Measurements from ENCODE around the gene TMEM131L.

The TMEM131L gene

GRCh38 chr4:153639833-153640802 is 174.0 kb downstream of the TMEM131L start:
- no peaks in the 10 kb centered on the region for H3K4me1 ChIP-seq (ENCODE audit: control insufficient read depth in 1 of 2, insufficient read depth in 2 of 2, low read length in 2 of 2)
- H3K9me3 ChIP-seq (ENCODE audit: control insufficient read depth in 1 of 2, low read length in 2 of 2), result no peaks in the 10 kb centered on the region
- no peaks in the 10 kb centered on the region for H3K27me3 ChIP-seq (ENCODE audit: low read depth, low read length)
- peaks cover 13 to 15% of the 10 kb centered on the region in 2 donors for H3K36me3 ChIP-seq (ENCODE audit: control insufficient read depth in 1 of 2, insufficient read depth in 2 of 2, low read length in 2 of 2)
- H3K27ac ChIP-seq (ENCODE audit: low read length), result no peak overlapping the region
- H3K4me3 ChIP-seq (ENCODE audit: low read depth in 1 of 2, low read length in 2 of 2), result no peak overlapping the region

- Histone ChIP-seq H3K4me1 (ENCODE audit: control insufficient read depth in 1 of 2, insufficient read depth in 2 of 2, low read length in 2 of 2) (no peaks in the 10 kb centered on the region), H3K9me3 (ENCODE audit: control insufficient read depth in 1 of 2, low read length in 2 of 2) (no peaks in the 10 kb centered on the region), H3K27me3 (ENCODE audit: low read depth, low read length) (no peaks in the 10 kb centered on the region), H3K27ac (ENCODE audit: low read length) (no peak overlapping the region), H3K36me3 (ENCODE audit: control insufficient read depth in 1 of 2, insufficient read depth in 2 of 2, low read length in 2 of 2) (peaks cover 4 to 7% of the 10 kb centered on the region in 2 donors), H3K4me3 (ENCODE audit: low read depth in 1 of 2, low read length in 2 of 2) (no peak overlapping the region)
Observed at GRCh38 chr4:153641532-153641931, 175.4 kb downstream of the TMEM131L start.

- Histone ChIP-seq H3K9me3 (ENCODE audit: control insufficient read depth in 1 of 2, low read length in 2 of 2) (no peaks in the 10 kb centered on the region), H3K27me3 (ENCODE audit: low read depth, low read length) (no peaks in the 10 kb centered on the region), H3K36me3 (ENCODE audit: control insufficient read depth in 1 of 2, insufficient read depth in 2 of 2, low read length in 2 of 2) (no peaks in the 10 kb centered on the region), H3K27ac (ENCODE audit: low read length) (no peak overlapping the region), H3K4me1 (ENCODE audit: control insufficient read depth in 1 of 2, insufficient read depth in 2 of 2, low read length in 2 of 2) (no peaks in the 10 kb centered on the region), H3K4me3 (ENCODE audit: low read depth in 1 of 2, low read length in 2 of 2) (no peak overlapping the region)
Observed at GRCh38 chr4:153643406-153644383, 177.5 kb downstream of the TMEM131L start.

- Histone ChIP-seq H3K4me3 (ENCODE audit: low read depth in 1 of 2, low read length in 2 of 2) (no peak overlapping the region), H3K36me3 (ENCODE audit: control insufficient read depth in 1 of 2, insufficient read depth in 2 of 2, low read length in 2 of 2) (no peaks in the 10 kb centered on the region), H3K9me3 (ENCODE audit: control insufficient read depth in 1 of 2, low read length in 2 of 2) (no peaks in the 10 kb centered on the region), H3K27ac (ENCODE audit: low read length) (no peak overlapping the region), H3K4me1 (ENCODE audit: control insufficient read depth in 1 of 2, insufficient read depth in 2 of 2, low read length in 2 of 2) (no peaks in the 10 kb centered on the region), H3K27me3 (ENCODE audit: low read depth, low read length) (no peaks in the 10 kb centered on the region)
Observed at GRCh38 chr4:153645183-153645582, 179.0 kb downstream of the TMEM131L start.

GRCh38 chr4:153646261-153646660 is 180.1 kb downstream of the TMEM131L start:
- no peaks in the 10 kb centered on the region for H3K9me3 ChIP-seq (ENCODE audit: control insufficient read depth in 1 of 2, low read length in 2 of 2)
- no peak overlapping the region for H3K27ac ChIP-seq (ENCODE audit: low read length)
- H3K4me3 ChIP-seq (ENCODE audit: low read depth in 1 of 2, low read length in 2 of 2), result no peak overlapping the region
- H3K36me3 ChIP-seq (ENCODE audit: control insufficient read depth in 1 of 2, insufficient read depth in 2 of 2, low read length in 2 of 2), result no peaks in the 10 kb centered on the region
- H3K27me3 ChIP-seq (ENCODE audit: low read depth, low read length), result no peaks in the 10 kb centered on the region
- H3K4me1 ChIP-seq (ENCODE audit: control insufficient read depth in 1 of 2, insufficient read depth in 2 of 2, low read length in 2 of 2), result no peaks in the 10 kb centered on the region

GRCh38 chr4:153646978-153647377 is 180.8 kb downstream of the TMEM131L start:
- no peaks in the 10 kb centered on the region for H3K4me1 ChIP-seq (ENCODE audit: control insufficient read depth in 1 of 2, insufficient read depth in 2 of 2, low read length in 2 of 2)
- H3K27ac ChIP-seq (ENCODE audit: low read length), result no peak overlapping the region

GRCh38 chr4:153647975-153648374 is 181.8 kb downstream of the TMEM131L start:
- H3K9me3 ChIP-seq (ENCODE audit: control insufficient read depth in 1 of 2, low read length in 2 of 2), result no peaks in the 10 kb centered on the region
- no peak overlapping the region for H3K27ac ChIP-seq (ENCODE audit: low read length)
- no peaks in the 10 kb centered on the region for H3K4me1 ChIP-seq (ENCODE audit: control insufficient read depth in 1 of 2, insufficient read depth in 2 of 2, low read length in 2 of 2)
- H3K36me3 ChIP-seq (ENCODE audit: control insufficient read depth in 1 of 2, insufficient read depth in 2 of 2, low read length in 2 of 2), result no peaks in the 10 kb centered on the region
- no peak overlapping the region for H3K4me3 ChIP-seq (ENCODE audit: low read depth in 1 of 2, low read length in 2 of 2)
- no peaks in the 10 kb centered on the region for H3K27me3 ChIP-seq (ENCODE audit: low read depth, low read length)

More at GRCh38 chr4:153646978-153647377, 180.8 kb downstream of the TMEM131L start:
- Histone ChIP-seq H3K36me3 (ENCODE audit: control insufficient read depth in 1 of 2, insufficient read depth in 2 of 2, low read length in 2 of 2) (no peaks in the 10 kb centered on the region), H3K9me3 (ENCODE audit: control insufficient read depth in 1 of 2, low read length in 2 of 2) (no peaks in the 10 kb centered on the region), H3K27me3 (ENCODE audit: low read depth, low read length) (no peaks in the 10 kb centered on the region), H3K4me3 (ENCODE audit: low read depth in 1 of 2, low read length in 2 of 2) (no peak overlapping the region)

GRCh38 chr4:153649572-153649991 is 183.4 kb downstream of the TMEM131L start:
- Histone ChIP-seq H3K4me1 (ENCODE audit: control insufficient read depth in 1 of 2, insufficient read depth in 2 of 2, low read length in 2 of 2) (no peaks in the 10 kb centered on the region), H3K27me3 (ENCODE audit: low read depth, low read length) (no peaks in the 10 kb centered on the region), H3K36me3 (ENCODE audit: control insufficient read depth in 1 of 2, insufficient read depth in 2 of 2, low read length in 2 of 2) (no peaks in the 10 kb centered on the region), H3K4me3 (ENCODE audit: low read depth in 1 of 2, low read length in 2 of 2) (no peak overlapping the region), H3K9me3 (ENCODE audit: control insufficient read depth in 1 of 2, low read length in 2 of 2) (no peaks in the 10 kb centered on the region), H3K27ac (ENCODE audit: low read length) (no peak overlapping the region)

GRCh38 chr4:153651116-153651515 is 185.0 kb downstream of the TMEM131L start:
- Histone ChIP-seq H3K4me3 (ENCODE audit: low read depth in 1 of 2, low read length in 2 of 2) (no peak overlapping the region), H3K4me1 (ENCODE audit: control insufficient read depth in 1 of 2, insufficient read depth in 2 of 2, low read length in 2 of 2) (no peaks in the 10 kb centered on the region), H3K9me3 (ENCODE audit: control insufficient read depth in 1 of 2, low read length in 2 of 2) (no peaks in the 10 kb centered on the region), H3K36me3 (ENCODE audit: control insufficient read depth in 1 of 2, insufficient read depth in 2 of 2, low read length in 2 of 2) (no peaks in the 10 kb centered on the region), H3K27me3 (ENCODE audit: low read depth, low read length) (no peaks in the 10 kb centered on the region), H3K27ac (ENCODE audit: low read length) (peak overlapping the region; percentile 48)

GRCh38 chr4:153651587-153651986 is 185.4 kb downstream of the TMEM131L start:
- no peaks in the 10 kb centered on the region for H3K27me3 ChIP-seq (ENCODE audit: low read depth, low read length)
- H3K27ac ChIP-seq (ENCODE audit: low read length), result peak overlapping the region; percentile 78
- no peaks in the 10 kb centered on the region for H3K9me3 ChIP-seq (ENCODE audit: control insufficient read depth in 1 of 2, low read length in 2 of 2)
- H3K36me3 ChIP-seq (ENCODE audit: control insufficient read depth in 1 of 2, insufficient read depth in 2 of 2, low read length in 2 of 2), result no peaks in the 10 kb centered on the region
- no peaks in the 10 kb centered on the region for H3K4me1 ChIP-seq (ENCODE audit: control insufficient read depth in 1 of 2, insufficient read depth in 2 of 2, low read length in 2 of 2)
- H3K4me3 ChIP-seq (ENCODE audit: low read depth in 1 of 2, low read length in 2 of 2), result no peak overlapping the region

All from muscle layer of duodenum (tissue), 2 donors.